ENCODE data around the gene ACAP3.

ACAP3 gene

GRCh38 chr1:1307923-1308755, at the start of gene ACAP3, which contains the start of gene PUSL1:
ACAP3 (minus strand) TSS chr1:1307930; CDS start chr1:1307815, 115 bp downstream.
PUSL1 (plus strand) TSS chr1:1308597; CDS start chr1:1308644, 47 bp downstream.
- DNase-seq: peak; percentile 92

GRCh38 chr1:1356796-1357401, 49.2 kb upstream of the ACAP3 start:
- no peak for DNase-seq

- no peak for DNase-seq
These were observed 48.6 kb upstream of the ACAP3 start for GRCh38 chr1:1356166-1356795.

GRCh38 chr1:1355416-1355815, 47.7 kb upstream of the ACAP3 start:
- DNase-seq: no peak

GRCh38 chr1:1354271-1355247, 46.8 kb upstream of the ACAP3 start:
- no peak for DNase-seq

- no peak for DNase-seq
These were observed 45.8 kb upstream of the ACAP3 start for GRCh38 chr1:1353389-1354151.

GRCh38 chr1:1352786-1353388, 45.2 kb upstream of the ACAP3 start:
- no peak for DNase-seq

- DNase-seq: no peak
These were observed 44.0 kb upstream of the ACAP3 start for GRCh38 chr1:1351511-1352427.

- DNase-seq: peak; percentile 90
These were observed 41.7 kb upstream of the ACAP3 start, which contains the start of gene DVL1 for GRCh38 chr1:1349256-1350012. DVL1 (minus strand) TSS chr1:1349418; CDS start chr1:1349065, 353 bp downstream.

GRCh38 chr1:1348420-1349255, 40.9 kb upstream of the ACAP3 start:
- no peak for DNase-seq

GRCh38 chr1:1347663-1348419, 40.1 kb upstream of the ACAP3 start:
- no peak for DNase-seq

- DNase-seq: no peak
These were observed 39.4 kb upstream of the ACAP3 start for GRCh38 chr1:1347026-1347595.

- DNase-seq: no peak
These were observed 38.8 kb upstream of the ACAP3 start for GRCh38 chr1:1346501-1346890.

- no peak for DNase-seq
These were observed 38.2 kb upstream of the ACAP3 start for GRCh38 chr1:1345860-1346500.

GRCh38 chr1:1345384-1345783, 37.7 kb upstream of the ACAP3 start:
- no peak for DNase-seq

- no peak for DNase-seq
These were observed 37.1 kb upstream of the ACAP3 start for GRCh38 chr1:1344655-1345361.
